ENCODE data around the gene ARMC7. TPM values are rescaled to one million over a fixed set of nuclear protein-coding genes. Genes with fewer than 3 reads are reported as not detected.
"Not testable (repeated sequence)": the region's sequence is repeated elsewhere in the genome, so short reads cannot be mapped to it uniquely, and the experiment has no call there.

The ARMC7 gene
- total and polyA plus RNA-seq, 4 experiments from 2014 or later: 1.3 to 21.9 (median 11.7) TPM

DNA sequence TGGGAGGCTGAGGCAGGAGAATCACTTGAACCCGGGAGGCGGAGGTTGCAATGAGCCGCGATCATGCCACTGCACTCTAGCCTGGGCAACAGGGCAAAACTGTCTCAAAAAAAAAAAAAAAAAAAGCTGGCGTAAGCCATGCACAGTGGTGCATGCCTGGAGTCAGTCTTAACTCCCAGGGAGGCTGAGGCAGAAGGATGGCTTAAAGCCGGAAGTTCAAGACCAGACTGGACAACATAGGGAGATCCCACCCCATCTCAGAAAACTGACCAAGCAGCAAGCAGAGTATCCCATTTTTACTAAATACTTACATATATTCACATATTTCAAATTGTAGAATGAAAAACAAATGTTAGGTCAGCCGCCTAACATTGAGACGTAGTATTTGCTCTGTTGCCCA lies 17.2 kb downstream of the ARMC7 start:
- Histone ChIP-seq H3K4me3 (ENCODE audit: low read length in 2 of 2) (no peak overlapping the region), H3K9me3 (ENCODE audit: control insufficient read depth in 1 of 2, low read length in 2 of 2) (no peaks in the 10 kb centered on the region), H3K27me3 (ENCODE audit: insufficient read depth, low read length) (no peaks in the 10 kb centered on the region), H3K27ac (ENCODE audit: low read depth, low read length) (no peak overlapping the region), H3K36me3 (ENCODE audit: insufficient read depth, low read length) (peaks cover 5% of the 10 kb centered on the region), H3K4me1 (ENCODE audit: insufficient read depth, low read length) (peaks cover 42% of the 10 kb centered on the region)
- H3K9me3 Mint-ChIP-seq: no peaks in the 10 kb centered on the region
- no peak for DNase-seq
- intact Hi-C loops (cut with micrococcal nuclease): no loop called here
- H3K36me3 Mint-ChIP-seq: peaks cover 4 to 10% of the 10 kb centered on the region in 2 donors
- H3K4me3 Mint-ChIP-seq: no peak overlapping the region
- H3K27me3 Mint-ChIP-seq: no peaks in the 10 kb centered on the region
- H3K4me1 Mint-ChIP-seq: peaks cover 25 to 44% (median 32%) of the 10 kb centered on the region in 4 donors
- ChIA-PET POLR2A (ENCODE audit: partially characterized antibody) (interaction anchor here (4.3 kb wide), 1 partner anchor 17 kb away, joined by 13 read pairs; the partner anchor contains the start of gene ARMC7), CTCF (ENCODE audit: partially characterized antibody) (interaction anchor here (0.6 to 5.4 kb wide), 4 partner anchors 10 to 77 kb away, joined by 3 to 56 read pairs (median 4); partner anchors contain the start of gene ARMC7)
- peak overlapping the region in 1 of 7 donors; percentile 81 for H3K27ac Mint-ChIP-seq

- intact Hi-C loops (cut with micrococcal nuclease); H3K9me3 Mint-ChIP-seq; DNase-seq; H3K27me3 Mint-ChIP-seq; H3K4me3 ChIP-seq (ENCODE audit: low read length in 2 of 2); H3K9me3 ChIP-seq (ENCODE audit: control insufficient read depth in 1 of 2, low read length in 2 of 2); H3K36me3 ChIP-seq (ENCODE audit: insufficient read depth, low read length); H3K27me3 ChIP-seq (ENCODE audit: insufficient read depth, low read length); H3K27ac ChIP-seq (ENCODE audit: low read depth, low read length): not testable (repeated sequence)
- peaks cover 4 to 10% of the 10 kb centered on the region in 2 donors for H3K36me3 Mint-ChIP-seq
- peaks cover 27 to 50% (median 36%) of the 10 kb centered on the region in 4 donors for H3K4me1 Mint-ChIP-seq
- ChIA-PET CTCF (ENCODE audit: partially characterized antibody) (interaction anchor here (0.8 to 5.4 kb wide), 3 partner anchors 14 to 74 kb away, joined by 3 to 56 read pairs (median 3); no protein-coding TSS in a partner anchor), POLR2A (ENCODE audit: partially characterized antibody) (interaction anchor here (6.9 kb wide), 1 partner anchor 14 kb away, joined by 97 read pairs; the partner anchor contains the start of gene ARMC7)
- H3K4me3 Mint-ChIP-seq: peak overlapping the region in 1 of 8 donors; percentile 52
- peaks cover 43% of the 10 kb centered on the region for H3K4me1 ChIP-seq (ENCODE audit: insufficient read depth, low read length)
- H3K27ac Mint-ChIP-seq: peak overlapping the region in 1 of 7 donors; percentile 59
These were observed 18.2 kb downstream of the ARMC7 start for GRCh38 chr17:75127936-75128335.

DNA sequence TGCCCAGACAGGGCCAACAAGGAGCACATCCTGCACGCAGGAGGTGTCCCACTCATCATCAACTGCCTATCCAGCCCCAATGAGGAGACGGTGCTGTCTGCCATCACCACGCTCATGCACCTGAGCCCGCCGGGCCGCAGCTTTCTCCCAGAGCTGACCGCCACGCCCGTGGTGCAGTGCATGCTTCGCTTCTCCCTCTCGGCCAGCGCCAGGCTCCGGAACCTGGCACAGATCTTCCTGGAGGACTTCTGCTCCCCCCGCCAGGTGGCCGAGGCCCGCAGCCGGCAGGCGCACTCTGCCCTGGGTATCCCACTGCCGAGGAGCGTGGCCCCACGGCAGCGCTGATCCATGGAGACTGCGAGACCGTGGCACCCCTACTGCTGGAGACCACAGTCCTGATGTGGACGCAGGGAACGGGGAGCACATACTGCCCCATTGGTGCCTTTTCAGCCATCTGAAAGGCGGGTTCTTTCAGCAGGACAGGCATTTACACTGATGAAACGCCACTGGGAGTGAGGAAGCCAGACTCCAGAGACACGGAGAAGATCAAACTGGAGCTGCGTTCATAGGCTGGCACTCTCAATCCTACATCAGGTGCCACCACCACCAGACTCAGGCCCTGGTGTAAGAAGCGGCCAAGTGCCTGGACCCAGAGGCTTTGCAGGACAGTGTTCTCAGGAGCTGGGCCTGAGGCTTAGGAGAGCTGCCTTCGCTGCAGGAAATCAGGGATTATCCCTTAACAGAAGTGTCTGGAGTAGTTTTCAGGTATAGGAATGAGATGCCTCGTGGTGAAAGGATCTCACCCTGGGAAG lies 19.1 kb downstream of the ARMC7 start:
- Mint-ChIP-seq H3K27ac (no peak overlapping the region), H3K4me1 (peaks cover 26 to 45% (median 33%) of the 10 kb centered on the region in 4 donors), H3K36me3 (peaks cover 3 to 9% of the 10 kb centered on the region in 2 donors), H3K27me3 (no peaks in the 10 kb centered on the region), H3K4me3 (peak overlapping the region in 1 of 8 donors; percentile 34), H3K9me3 (no peaks in the 10 kb centered on the region)
- no peak overlapping the region for H3K4me3 ChIP-seq (ENCODE audit: low read length in 2 of 2)
- H3K27me3 ChIP-seq (ENCODE audit: insufficient read depth, low read length): no peaks in the 10 kb centered on the region
- ChIA-PET CTCF (ENCODE audit: partially characterized antibody) (interaction anchor here (1.0 to 5.8 kb wide), 3 partner anchors 15 to 73 kb away, joined by 3 to 127 read pairs (median 56); partner anchors contain the start of gene ARMC7), POLR2A (ENCODE audit: partially characterized antibody) (interaction anchor here (1.4 to 6.9 kb wide), 2 partner anchors 15 to 26 kb away, joined by 4 to 97 read pairs; partner anchors contain the start of genes ARMC7 and JPT1)
- DNase-seq: no peak
- H3K9me3 ChIP-seq (ENCODE audit: control insufficient read depth in 1 of 2, low read length in 2 of 2): no peaks in the 10 kb centered on the region
- H3K27ac ChIP-seq (ENCODE audit: low read depth, low read length): no peak overlapping the region
- H3K36me3 ChIP-seq (ENCODE audit: insufficient read depth, low read length): peaks cover 5% of the 10 kb centered on the region
- H3K4me1 ChIP-seq (ENCODE audit: insufficient read depth, low read length): peaks cover 41% of the 10 kb centered on the region
- intact Hi-C loops (cut with micrococcal nuclease): no loop called here

DNA sequence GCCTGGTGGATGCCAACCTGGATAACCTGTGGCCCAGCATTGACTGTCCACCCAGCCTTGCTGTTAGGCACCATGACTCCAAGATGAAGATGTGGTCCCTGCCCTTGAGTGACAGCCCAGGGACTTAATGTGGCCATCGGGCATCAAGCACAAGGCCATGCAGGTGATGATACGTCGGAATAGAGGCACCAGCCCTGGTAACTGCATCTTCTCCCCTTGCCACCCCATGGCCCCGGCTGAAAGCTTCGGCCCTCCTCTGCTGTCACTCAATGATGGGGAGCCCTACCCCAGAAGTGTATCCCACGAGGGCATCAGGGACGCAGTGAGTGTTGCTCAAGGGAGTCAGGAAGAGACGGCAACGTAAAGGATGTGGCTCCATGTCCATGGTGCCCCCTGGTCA lies 19.8 kb downstream of the ARMC7 start:
- Mint-ChIP-seq H3K27me3 (no peaks in the 10 kb centered on the region), H3K36me3 (peaks cover 0 to 8% of the 10 kb centered on the region in 2 donors), H3K9me3 (no peaks in the 10 kb centered on the region), H3K4me1 (peaks cover 20 to 38% (median 26%) of the 10 kb centered on the region in 4 donors), H3K27ac (peak overlapping the region in 1 of 7 donors; percentile 19), H3K4me3 (peak overlapping the region in 5 of 8 donors; percentile 34 to 62 (median 55))
- H3K4me3 ChIP-seq (ENCODE audit: low read length in 2 of 2): no peak overlapping the region
- POLR2A ChIA-PET (ENCODE audit: partially characterized antibody): interaction anchor here (1.4 to 6.9 kb wide), 3 partner anchors 15 to 117 kb away, joined by 4 to 97 read pairs (median 10); partner anchors contain the start of genes ARMC7, JPT1 and MRPL58
- no peaks in the 10 kb centered on the region for H3K27me3 ChIP-seq (ENCODE audit: insufficient read depth, low read length)
- intact Hi-C loops (cut with micrococcal nuclease): no loop called here
- H3K27ac ChIP-seq (ENCODE audit: low read depth, low read length): no peak overlapping the region
- H3K36me3 ChIP-seq (ENCODE audit: insufficient read depth, low read length): peaks cover 5% of the 10 kb centered on the region
- DNase-seq: no peak
- H3K9me3 ChIP-seq (ENCODE audit: control insufficient read depth in 1 of 2, low read length in 2 of 2): no peaks in the 10 kb centered on the region
- peaks cover 35% of the 10 kb centered on the region for H3K4me1 ChIP-seq (ENCODE audit: insufficient read depth, low read length)
- CTCF ChIA-PET (ENCODE audit: partially characterized antibody): interaction anchor here (3.0 to 5.8 kb wide), 3 partner anchors 8 to 167 kb away, joined by 24 to 127 read pairs (median 32); partner anchors contain the start of gene ARMC7

GRCh38 chr17:75130059-75130631 lies 20.4 kb downstream of the ARMC7 start:
- Histone ChIP-seq H3K9me3 (ENCODE audit: control insufficient read depth in 1 of 2, low read length in 2 of 2) (no peaks in the 10 kb centered on the region), H3K36me3 (ENCODE audit: insufficient read depth, low read length) (peaks cover 5% of the 10 kb centered on the region), H3K4me3 (ENCODE audit: low read length in 2 of 2) (peak overlapping the region in 1 of 2 donors; percentile 19), H3K27ac (ENCODE audit: low read depth, low read length) (peak overlapping the region; percentile 80), H3K4me1 (ENCODE audit: insufficient read depth, low read length) (peaks cover 29% of the 10 kb centered on the region), H3K27me3 (ENCODE audit: insufficient read depth, low read length) (no peaks in the 10 kb centered on the region)
- peaks cover 0 to 11% of the 10 kb centered on the region in 2 donors for H3K36me3 Mint-ChIP-seq
- CTCF ChIA-PET (ENCODE audit: partially characterized antibody): interaction anchor here (0.6 to 5.8 kb wide), 11 partner anchors 9 to 168 kb away, joined by 3 to 127 read pairs (median 8); partner anchors contain the start of genes ARMC7 and MRPL58
- DNase-seq: no peak
- no peaks in the 10 kb centered on the region for H3K27me3 Mint-ChIP-seq
- POLR2A ChIA-PET (ENCODE audit: partially characterized antibody): interaction anchor here (0.9 to 6.9 kb wide), 7 partner anchors 16 to 159 kb away, joined by 3 to 97 read pairs (median 4); partner anchors contain the start of genes ARMC7, JPT1, MRPL58 and SLC25A19
- peak overlapping the region; percentile 81 to 92 (median 88) for H3K27ac Mint-ChIP-seq
- no peaks in the 10 kb centered on the region for H3K9me3 Mint-ChIP-seq
- H3K4me1 Mint-ChIP-seq: peaks cover 16 to 32% (median 21%) of the 10 kb centered on the region in 4 donors
- intact Hi-C loops (cut with micrococcal nuclease): loop anchor here (1.0 to 5.0 kb wide), 4 partner anchors 23 to 169 kb away; partner anchors contain the start of gene NUP85
- H3K4me3 Mint-ChIP-seq: peak overlapping the region in 5 of 8 donors; percentile 55 to 91 (median 90)

DNA sequence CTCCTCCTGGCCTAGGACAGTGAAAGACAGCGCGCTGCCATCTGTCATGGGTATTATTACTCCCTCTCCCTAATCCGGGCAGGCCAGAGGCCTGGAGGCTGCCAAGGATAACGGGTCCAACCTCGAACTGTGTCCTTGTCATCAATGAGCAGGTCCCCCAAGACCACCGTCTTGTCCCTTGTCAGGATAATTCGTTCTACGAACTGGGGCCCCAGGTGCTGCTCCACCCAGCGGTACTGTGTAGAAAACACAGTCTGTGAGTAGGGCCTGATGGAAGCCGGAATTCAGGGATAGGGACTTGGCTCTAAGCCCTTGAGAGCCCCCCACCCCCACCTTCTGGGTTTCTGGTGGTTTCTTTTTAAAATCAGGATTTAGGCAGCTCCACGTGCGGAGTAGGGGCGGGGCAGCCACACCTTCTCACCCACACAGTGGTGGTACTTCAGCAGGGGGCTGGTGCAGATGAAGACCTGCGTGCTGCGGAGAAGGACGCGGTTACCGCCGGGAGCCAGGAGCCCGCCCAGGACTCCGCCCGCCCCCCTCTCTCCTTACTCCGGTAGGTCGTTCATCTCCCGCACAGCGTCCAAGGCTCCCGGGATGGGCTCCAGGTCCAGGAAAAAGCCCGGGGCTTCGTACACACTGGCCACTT lies 21.0 kb downstream of the ARMC7 start:
- H3K4me3 ChIP-seq (ENCODE audit: low read length in 2 of 2): peak overlapping the region; percentile 61 to 74
- Mint-ChIP-seq H3K4me1 (peaks cover 13 to 26% (median 18%) of the 10 kb centered on the region in 4 donors), H3K27me3 (no peaks in the 10 kb centered on the region), H3K9me3 (no peaks in the 10 kb centered on the region), H3K36me3 (peaks cover 0 to 13% of the 10 kb centered on the region in 2 donors), H3K27ac (peak overlapping the region; percentile 81 to 92 (median 88)), H3K4me3 (peak overlapping the region; percentile 87 to 91 (median 90))
- POLR2A ChIA-PET (ENCODE audit: partially characterized antibody): interaction anchor here (0.9 to 6.9 kb wide), 17 partner anchors 10 to 275 kb away, joined by 3 to 97 read pairs (median 6); partner anchors contain the start of genes ARMC7, GGA3, GRB2 and JPT1
- peak overlapping the region; percentile 80 for H3K27ac ChIP-seq (ENCODE audit: low read depth, low read length)
- H3K36me3 ChIP-seq (ENCODE audit: insufficient read depth, low read length): peaks cover 5% of the 10 kb centered on the region
- H3K4me1 ChIP-seq (ENCODE audit: insufficient read depth, low read length): peaks cover 23% of the 10 kb centered on the region
- intact Hi-C loops (cut with micrococcal nuclease): loop anchor here (1.0 to 5.0 kb wide), 7 partner anchors 16 to 169 kb away; partner anchors contain the start of genes ARMC7 and NUP85
- H3K27me3 ChIP-seq (ENCODE audit: insufficient read depth, low read length): no peaks in the 10 kb centered on the region
- CTCF ChIA-PET (ENCODE audit: partially characterized antibody): interaction anchor here (0.6 to 5.8 kb wide), 19 partner anchors 8 to 168 kb away, joined by 3 to 127 read pairs (median 5); partner anchors contain the start of genes ARMC7, JPT1 and MRPL58
- DNase-seq: peak in 4 of 5 donors; percentile 34 to 59 (median 42)
- no peaks in the 10 kb centered on the region for H3K9me3 ChIP-seq (ENCODE audit: control insufficient read depth in 1 of 2, low read length in 2 of 2)

All from CD4-positive, alpha-beta memory T cell (primary cell).